NCI-H526 (cell line): Measurements from ENCODE around the gene GM2A.
"Not testable (repeated sequence)": the region's sequence is repeated elsewhere in the genome, so short reads cannot be mapped to it uniquely, and the experiment has no call there.

Experiments used
- DNase-seq, 2 experiments: peaks; one replicate each; lab custom pipeline; 2025; lab: John Stamatoyannopoulos, UW

The GM2A gene

GRCh38 chr5:151228986-151229385 is 24.0 kb upstream of the GM2A start:
- DNase-seq = no peak

GRCh38 chr5:151230048-151230680 is 22.8 kb upstream of the GM2A start:
- no peak for DNase-seq

DNA sequence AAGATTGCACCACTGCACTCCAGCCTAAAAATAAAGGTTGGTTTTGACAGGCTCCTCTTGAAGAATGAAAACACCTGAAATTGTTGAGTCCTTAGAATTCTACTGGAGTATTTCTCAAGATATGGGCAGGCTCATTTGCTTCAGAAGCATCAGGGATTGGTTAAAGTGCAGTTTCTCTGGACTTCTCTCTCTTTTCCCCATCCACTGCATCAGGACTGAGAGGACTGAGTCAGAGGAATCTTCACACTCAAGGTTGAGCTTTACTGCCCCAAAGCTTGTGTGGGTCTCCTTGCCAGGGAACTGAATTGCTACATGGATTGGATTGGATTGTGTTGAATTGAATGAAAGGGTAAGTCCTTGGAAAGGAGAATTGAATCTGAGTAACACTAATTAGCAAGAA is 21.6 kb upstream of the GM2A start:
- DNase-seq = no peak

DNA sequence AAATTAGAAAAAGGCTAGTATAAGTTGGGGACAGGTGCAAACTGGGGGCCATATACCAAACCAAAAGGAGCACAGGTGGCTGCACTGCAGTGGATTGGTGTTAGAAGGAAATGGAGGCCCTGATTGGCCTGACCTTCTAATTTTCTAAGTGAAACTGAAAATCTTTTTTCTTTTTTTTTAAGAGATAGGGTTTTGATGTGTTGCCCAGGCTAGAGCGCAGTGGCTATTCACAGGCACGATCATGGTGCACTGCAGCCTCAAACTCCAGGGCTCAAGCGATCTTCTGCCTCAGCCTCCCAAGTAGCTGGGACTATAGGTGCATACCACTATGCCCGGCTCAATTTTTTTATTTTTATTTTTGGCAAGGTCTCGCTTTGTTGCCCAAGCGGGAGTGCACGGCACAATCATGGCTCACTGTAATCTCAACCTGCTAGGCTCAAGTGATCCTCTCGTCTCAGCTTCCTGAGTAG is 19.3 kb upstream of the GM2A start:
- DNase-seq = no peak

- DNase-seq = no peak
Measured at GRCh38 chr5:151234476-151235238, 18.3 kb upstream of the GM2A start.

GRCh38 chr5:151235239-151235571 is 17.8 kb upstream of the GM2A start:
- not testable (repeated sequence) for DNase-seq

GRCh38 chr5:151236888-151237287 is 16.1 kb upstream of the GM2A start:
- no peak for DNase-seq

- DNase-seq = no peak
Measured at GRCh38 chr5:151237685-151238084, 15.3 kb upstream of the GM2A start.

DNA sequence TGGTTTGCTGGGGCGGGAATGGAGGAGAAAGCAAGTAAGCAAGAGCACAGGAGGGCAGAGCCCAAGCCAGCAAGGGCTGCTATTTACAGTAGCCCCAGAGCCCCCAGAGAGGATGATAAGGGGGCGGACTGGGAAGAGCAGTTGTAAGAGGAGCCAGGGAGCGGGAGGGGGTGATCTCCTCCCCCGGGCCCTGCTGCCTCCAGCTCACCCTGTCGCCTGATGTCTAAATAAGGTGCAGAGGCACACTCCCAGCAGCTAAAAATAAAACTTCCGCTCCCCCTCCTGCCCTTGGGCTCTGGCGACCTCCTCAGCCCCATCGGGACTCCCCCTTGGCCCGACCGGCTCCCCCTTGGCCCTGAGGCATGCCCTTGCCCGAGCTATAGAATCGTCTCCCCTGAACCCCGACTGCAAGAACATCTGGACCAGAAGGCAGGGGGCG is 14.7 kb upstream of the GM2A start:
- no peak for DNase-seq

DNA sequence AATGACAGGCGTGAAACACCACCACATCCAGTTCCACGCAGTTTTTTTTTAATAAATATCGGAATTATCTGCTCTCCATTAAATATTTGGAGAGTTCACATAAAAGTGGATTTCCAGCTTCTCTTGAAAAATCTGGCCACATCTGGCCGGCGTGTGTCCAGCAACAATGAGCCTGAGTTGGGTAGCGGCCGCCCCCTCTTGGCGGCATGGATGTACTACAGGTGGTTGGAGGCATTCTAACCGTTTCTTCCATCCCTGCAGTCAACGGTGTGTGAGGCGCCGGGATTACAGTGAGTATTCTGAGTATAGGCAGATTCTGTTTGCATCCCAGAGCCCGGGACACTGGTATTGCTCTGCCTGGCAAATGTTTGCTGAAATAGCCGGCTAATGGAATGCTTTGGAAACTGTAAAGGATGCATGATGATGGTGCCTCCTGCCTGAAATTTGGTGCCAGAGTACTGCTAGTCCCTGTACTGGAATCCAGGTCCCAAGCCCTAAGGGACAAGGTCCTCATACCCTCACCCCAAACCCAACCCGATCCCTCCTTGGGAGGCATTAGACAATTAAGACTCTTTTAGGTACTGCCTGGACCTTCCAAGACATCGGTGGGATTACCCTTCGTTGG is 13.6 kb upstream of the GM2A start:
- DNase-seq = peak; percentile 21 to 69

DNA sequence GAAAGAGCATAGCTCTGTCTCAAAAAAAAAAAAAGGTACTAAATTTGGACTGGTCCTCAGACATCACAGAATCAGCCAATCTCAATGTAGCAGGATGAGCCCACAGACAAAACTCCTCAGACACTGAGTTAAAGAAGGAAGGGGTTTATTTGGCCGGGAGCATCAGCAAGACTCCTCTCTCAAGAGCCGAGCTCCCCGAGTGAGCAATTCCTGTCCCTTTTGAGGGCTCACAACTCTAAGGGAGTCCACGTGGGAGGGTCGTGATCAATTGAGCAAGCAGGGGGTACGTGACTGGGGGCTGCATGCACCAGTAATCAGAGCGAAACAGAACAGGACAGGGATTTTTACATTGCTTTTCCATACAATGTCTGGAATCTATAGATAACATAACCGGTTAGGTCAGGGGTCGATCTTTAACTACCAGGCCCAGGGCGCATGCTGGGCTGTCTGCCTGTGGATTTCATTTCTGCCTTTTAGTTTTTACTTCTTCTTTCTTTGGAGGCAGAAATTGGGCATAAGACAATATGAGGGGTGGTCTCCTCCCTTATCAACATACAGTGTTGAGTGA is 12.6 kb upstream of the GM2A start:
- DNase-seq = not testable (repeated sequence)

DNA sequence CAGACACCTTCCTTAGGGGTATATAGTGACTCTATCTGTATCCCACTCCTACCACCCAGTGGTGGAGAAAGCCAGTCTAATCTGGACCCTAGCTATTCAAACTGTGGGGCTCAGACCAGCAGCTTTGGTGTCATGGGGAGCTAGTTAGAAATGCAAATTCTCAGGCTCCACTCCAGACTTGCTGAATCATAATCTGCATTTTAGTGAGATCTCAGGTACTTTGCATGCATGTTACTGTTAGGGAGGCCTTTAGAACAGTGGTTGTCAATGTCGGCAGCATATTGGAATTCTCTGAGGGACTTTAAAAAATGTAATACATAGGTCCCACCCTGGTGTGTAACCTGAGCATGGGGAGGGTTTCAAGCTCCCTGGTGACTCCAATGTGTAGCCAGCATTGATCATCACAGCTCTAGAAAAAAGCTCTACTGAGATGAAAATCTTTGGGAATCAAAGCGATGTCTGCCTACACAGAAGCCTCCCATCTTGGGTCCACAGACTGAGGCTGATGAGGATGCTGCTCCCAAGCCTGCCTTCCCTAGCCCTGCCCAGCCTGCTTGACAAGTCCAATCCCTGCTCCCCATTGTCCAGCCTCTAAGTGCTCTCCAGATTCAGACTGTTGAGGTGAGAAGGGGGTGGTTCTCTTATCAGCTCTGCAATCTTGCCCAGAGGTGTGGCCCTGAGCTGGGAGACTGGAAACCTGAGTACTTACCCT is 11.9 kb upstream of the GM2A start:
- peak; percentile 86 to 87 for DNase-seq

GRCh38 chr5:151243127-151243526 is 9.9 kb upstream of the GM2A start:
- no peak for DNase-seq

- DNase-seq = no peak
Measured at GRCh38 chr5:151243564-151243963, 9.4 kb upstream of the GM2A start.

- DNase-seq = no peak
Measured at GRCh38 chr5:151244206-151244605, 8.8 kb upstream of the GM2A start.

DNA sequence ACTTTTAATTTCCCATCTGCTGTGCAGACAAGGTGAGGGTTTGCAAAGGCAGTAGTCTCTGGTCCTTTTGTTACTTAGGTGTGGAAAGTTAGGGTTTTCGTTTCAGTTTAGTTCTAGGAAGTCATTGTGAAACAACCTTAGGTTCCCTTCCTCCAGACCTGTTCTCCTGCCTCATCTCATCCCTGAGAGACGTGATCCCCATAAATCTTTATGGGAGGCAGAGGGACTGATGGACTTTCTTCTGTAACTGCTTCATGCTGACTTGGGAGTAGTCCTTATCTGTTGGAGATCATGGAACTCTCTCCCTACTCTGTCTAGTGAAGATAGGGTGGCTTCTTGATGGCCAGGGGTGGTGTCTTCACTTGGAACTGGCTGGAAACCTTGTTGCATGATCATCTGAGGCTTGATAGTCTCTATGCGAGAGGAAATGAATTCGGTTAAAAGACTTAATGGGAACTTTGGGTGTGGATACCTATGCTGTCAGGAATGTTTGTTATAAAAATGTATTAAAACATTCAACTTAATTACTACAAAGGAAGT is 7.2 kb upstream of the GM2A start:
- DNase-seq = no peak

- DNase-seq = no peak
Measured at GRCh38 chr5:151248651-151249050, 4.3 kb upstream of the GM2A start.

- DNase-seq = no peak
Measured at GRCh38 chr5:151249281-151249680, 3.7 kb upstream of the GM2A start.

DNA sequence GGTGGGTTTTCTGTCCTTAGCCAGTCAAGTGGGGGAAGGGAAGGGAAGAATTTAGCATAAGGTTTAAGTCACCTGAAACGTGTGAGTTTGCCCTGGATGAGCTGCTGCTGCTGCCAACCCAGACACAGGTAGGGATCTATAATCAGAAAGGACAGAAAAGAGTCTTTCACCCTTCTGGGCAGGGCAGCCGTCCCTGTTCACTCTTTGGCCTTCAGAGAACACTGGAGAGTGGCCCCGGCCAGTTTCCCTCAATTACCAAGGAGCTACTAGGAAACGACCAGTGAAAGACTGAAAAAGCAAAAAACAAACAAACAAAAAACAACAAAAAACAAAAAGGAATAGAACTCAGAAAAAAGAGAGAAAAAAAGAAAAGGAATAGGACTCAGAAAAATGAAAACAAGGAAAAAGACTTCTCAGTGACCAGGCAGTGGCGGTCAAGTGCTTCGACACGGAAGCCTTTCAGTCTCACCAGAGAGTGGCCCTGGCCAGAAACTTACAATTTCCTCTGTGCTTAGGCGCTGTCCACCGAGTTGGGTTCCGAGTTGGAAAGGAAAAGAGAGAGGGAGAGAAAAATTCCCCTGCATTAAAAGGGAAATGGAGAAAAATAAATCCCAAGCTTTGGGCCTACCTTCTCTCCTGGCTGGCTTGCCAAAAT is 2.5 kb upstream of the GM2A start:
- no peak for DNase-seq

GRCh38 chr5:151251001-151251551 is 1.9 kb upstream of the GM2A start:
- DNase-seq = no peak

- DNase-seq = no peak
Measured at GRCh38 chr5:151251621-151252020, 1.4 kb upstream of the GM2A start.
